ENCODE results near the gene UNC5A.
A peak's percentile ranks its signal among the peaks of the same experiment; 100 is the strongest.

Gene UNC5A

GRCh38 chr5:176809544-176810080 lies 747 bp upstream of the UNC5A start (continued):
- TF ChIP-seq ZNF335 (tag by site-specific recombination; conservative IDR thresholded peaks at IDR 0.05) (peak; percentile 78), ZNF704 (tag by site-specific recombination; IDR thresholded peaks at IDR 0.05) (no peak), ZNF530 (tag by site-specific recombination; IDR thresholded peaks at IDR 0.05; ENCODE audit: low read depth) (no peak), ZNF26 (tag by site-specific recombination; IDR thresholded peaks at IDR 0.05) (no peak), ZBTB17 (tag by site-specific recombination; IDR thresholded peaks at IDR 0.05) (peak; percentile 46), ZNF248 (tag by site-specific recombination; IDR thresholded peaks at IDR 0.05) (no peak), ZNF24 (tag by site-specific recombination; IDR thresholded peaks at IDR 0.05) (no peak), PRDM6 (tag by site-specific recombination; IDR thresholded peaks at IDR 0.05) (no peak), ZIC2 (tag by site-specific recombination; IDR thresholded peaks at IDR 0.05) (peak; percentile 89), MEIS1 (CRISPR knock-in tag; IDR thresholded peaks at IDR 0.05; ENCODE audit: borderline replicate concordance) (no peak), WT1 (tag by site-specific recombination; IDR thresholded peaks at IDR 0.05) (no peak), ZNF48 (tag by site-specific recombination; IDR thresholded peaks at IDR 0.05) (no peak), ZNF362 (tag by site-specific recombination; IDR thresholded peaks at IDR 0.05) (no peak), ZNF558 (tag by site-specific recombination; IDR thresholded peaks at IDR 0.05) (no peak), ZNF341 (tag by site-specific recombination; IDR thresholded peaks at IDR 0.05; ENCODE audit: low read depth) (no peak), ZNF843 (tag by site-specific recombination; IDR thresholded peaks at IDR 0.05) (no peak), ZNF596 (tag by site-specific recombination; IDR thresholded peaks at IDR 0.05) (no peak), ZNF623 (tag by site-specific recombination; IDR thresholded peaks at IDR 0.05) (no peak), TRIM28 (IDR thresholded peaks at IDR 0.05; ENCODE audit: borderline replicate concordance, low read length) (no peak), ZNF701 (tag by site-specific recombination; IDR thresholded peaks at IDR 0.05) (no peak), MYNN (tag by site-specific recombination; IDR thresholded peaks at IDR 0.05; ENCODE audit: borderline replicate concordance) (no peak), ZNF155 (tag by site-specific recombination; IDR thresholded peaks at IDR 0.05) (no peak), ZNF629 (tag by site-specific recombination; IDR thresholded peaks at IDR 0.05) (0 out of 2 replicates have a peak, but pooled peaks have one; percentile 34), ZNF10 (tag by site-specific recombination; IDR thresholded peaks at IDR 0.05) (no peak), ZBTB44 (tag by site-specific recombination; IDR thresholded peaks at IDR 0.05) (no peak), ZNF274 (IDR thresholded peaks at IDR 0.05; ENCODE audit: low read length) (no peak), ZNF274 (tag by site-specific recombination; IDR thresholded peaks at IDR 0.05; ENCODE audit: borderline replicate concordance) (no peak), ZNF350 (tag by site-specific recombination; IDR thresholded peaks at IDR 0.05) (no peak), ZNF624 (tag by site-specific recombination; IDR thresholded peaks at IDR 0.05) (no peak), SP3 (tag by site-specific recombination; IDR thresholded peaks at IDR 0.05) (no peak), PRDM4 (tag by site-specific recombination; IDR thresholded peaks at IDR 0.05) (no peak), KLF7 (tag by site-specific recombination; IDR thresholded peaks at IDR 0.05; ENCODE audit: borderline replicate concordance) (no peak), ZNF510 (tag by site-specific recombination; IDR thresholded peaks at IDR 0.05; ENCODE audit: insufficient replicate concordance) (no peak)
